HepG2 (cell line): ENCODE data around the gene PRSS22. TPM values are rescaled to one million over a fixed set of nuclear protein-coding genes. Genes with fewer than 3 reads are reported as not detected.

ENCODE experiments used
- ATAC-seq: fragments of 200-7000 bp; cut with Tn5 transposase; 3 replicates; pipeline ENCODE4 v1.9.1; 2020; ENCODE audit warnings: mild to moderate bottlenecking, moderate library complexity
- BruUV-seq: library from RNA; stranded (reverse); fragments of 400-500 nt; replicated peaks from 2 replicates; lab custom pipeline; 2021; lab: Mats Ljungman, UMichigan
- CTCF ChIA-PET: fragments of 300-600 bp; formaldehyde crosslinking; extraction: SDS; loops from one replicate; lab custom pipeline; 2021; ENCODE audit warnings: low total read pairs, inconsistent platforms, low intra/inter-chr PET ratio; lab: Yijun Ruan, JAX
- POLR2A ChIA-PET: fragments of 350-600 bp; sonication (Branson Sonifier 250); formaldehyde crosslinking; loops from one replicate; lab custom pipeline; 2020; ENCODE audit warnings: antibody characterized with exemption, inconsistent platforms; lab: Yijun Ruan, JAX
- DNase-seq: peaks from one replicate; pipeline ENCODE4 v3.0.0-alpha.2; 2015; ENCODE audit warnings: low spot score
- FAIRE-seq: peaks from 3 replicates; lab custom pipeline; 2011; peaks lifted over from hg19 to GRCh38; lab: Jason Lieb, UNC
- H2AFZ ChIP-seq: one replicate; pipeline ENCODE4 v1.6.1; 2011; ENCODE audit warnings: low read length, inconsistent platforms
- H3K27ac ChIP-seq: fragments of 300-600 bp; 3 replicates; pipeline ENCODE4 v1.8.0; 2011; ENCODE audit warnings: mixed run types, mild to moderate bottlenecking, mixed read lengths, low read length, inconsistent platforms; ENCODE audit not compliant: insufficient read depth; ENCODE audit errors: extremely low read length
- H3K27me3 ChIP-seq, 2 experiments: fragments of 200-600 bp in 1 of 2; 2 replicates in 1 of 2; 3 replicates in 1 of 2; pipeline versions ENCODE4 v1.6.0 to v1.8.0; 2011; ENCODE audit warnings: low read length in 2 of 2, mild to moderate bottlenecking in 2 of 2, moderate library complexity in 2 of 2, inconsistent platforms in 1 of 2; ENCODE audit not compliant: insufficient read depth in 2 of 2, control insufficient read depth in 1 of 2
- H3K36me3 ChIP-seq, 2 experiments: fragments of 200-600 bp in 1 of 2; replicated peaks in 1 of 2; 2 replicates in 1 of 2; 3 replicates in 1 of 2; pipeline versions ENCODE4 v1.5.1 to v1.8.0; 2011; ENCODE audit warnings: low read length in 2 of 2, inconsistent platforms in 1 of 2; ENCODE audit not compliant: insufficient read depth in 2 of 2, control insufficient read depth in 1 of 2
- H3K4me1 ChIP-seq: 2 replicates; pipeline ENCODE4 v1.5.1; 2012; ENCODE audit warnings: low read length, inconsistent platforms; ENCODE audit not compliant: insufficient read depth
- H3K4me2 ChIP-seq: 2 replicates; pipeline ENCODE4 v1.6.0; 2011; ENCODE audit warnings: low read depth, low read length, inconsistent platforms
- H3K4me3 ChIP-seq, 3 experiments: fragments of 200-600 bp in 1 of 3; sonication (generic), shearing (Covaris generic) in 1 of 3; replicated peaks in 1 of 3; 2 replicates each; pipeline ENCODE4 v1.5.1; 2011 to 2016; ENCODE audit warnings: low read length in 3 of 3, inconsistent platforms in 2 of 3, low read depth in 2 of 3, mild to moderate bottlenecking in 2 of 3, control low read depth in 1 of 3, mixed read lengths in 1 of 3; ENCODE audit not compliant: insufficient read depth in 1 of 3
- H3K79me2 ChIP-seq: one replicate; pipeline ENCODE4 v1.6.1; 2011; ENCODE audit warnings: low read length, inconsistent platforms; ENCODE audit not compliant: insufficient read depth
- H3K9ac ChIP-seq: 2 replicates; pipeline ENCODE4 v1.6.0; 2011; ENCODE audit warnings: mild to moderate bottlenecking, low read depth, low read length, inconsistent platforms; ENCODE audit not compliant: insufficient read depth
- H3K9me3 ChIP-seq: 2 replicates; pipeline ENCODE4 v1.5.1; 2012; ENCODE audit warnings: mild to moderate bottlenecking, low read length
- H4K20me1 ChIP-seq: 2 replicates; pipeline ENCODE4 v1.6.0; 2011; ENCODE audit warnings: inconsistent platforms, mild to moderate bottlenecking, low read length, moderate library complexity; ENCODE audit not compliant: insufficient read depth
- ADNP ChIP-seq: sonication (generic); formaldehyde crosslinking; IDR thresholded peaks from 2 replicates; pipeline ENCODE4 v1.4.0; 2020; ENCODE audit warnings: missing genetic modification reagents
- CREM ChIP-seq, 2 experiments: sonication (generic) in 1 of 2; formaldehyde crosslinking in 1 of 2; IDR thresholded peaks; 2 replicates each; pipeline versions ENCODE4 v1.4.0 to v1.6.1; 2016 to 2020; ENCODE audit warnings: antibody characterized with exemption in 1 of 2, mild to moderate bottlenecking in 1 of 2, missing genetic modification reagents in 1 of 2
- ESRRA ChIP-seq: sonication (generic); formaldehyde crosslinking; IDR thresholded peaks from 2 replicates; pipeline ENCODE4 v1.5.1; 2020; ENCODE audit warnings: mild to moderate bottlenecking, low read depth, missing genetic modification reagents
- FOXO1 ChIP-seq: sonication (generic); formaldehyde crosslinking; IDR thresholded peaks from 2 replicates; pipeline ENCODE4 v1.4.0; 2020; ENCODE audit warnings: missing genetic modification reagents
- GMEB2 ChIP-seq: IDR thresholded peaks from 2 replicates; pipeline ENCODE4 v1.6.1; 2016; ENCODE audit warnings: missing biosample characterization, missing genetic modification reagents, low read depth
- HES4 ChIP-seq: sonication (generic); formaldehyde crosslinking; IDR thresholded peaks from 2 replicates; pipeline ENCODE4 v1.9.0; 2021; ENCODE audit warnings: mild to moderate bottlenecking, missing genetic modification reagents, borderline replicate concordance
- HIVEP1 ChIP-seq: sonication (generic); formaldehyde crosslinking; IDR thresholded peaks from 2 replicates; pipeline ENCODE4 v1.4.0; 2020; ENCODE audit warnings: mild to moderate bottlenecking, missing genetic modification reagents
- HNF4A ChIP-seq: sonication (generic); formaldehyde crosslinking; IDR thresholded peaks from 2 replicates; pipeline ENCODE4 v1.4.0; 2020; ENCODE audit warnings: missing genetic modification reagents
- HNRNPL ChIP-seq: fragments of 200-400 bp; formaldehyde crosslinking; IDR thresholded peaks from 2 replicates; pipeline ENCODE4 v1.6.1; 2017; ENCODE audit warnings: mild to moderate bottlenecking, low read depth, low read length
- KLF6 ChIP-seq: IDR thresholded peaks from 2 replicates; pipeline ENCODE4 v1.8.0; 2016; ENCODE audit warnings: missing biosample characterization, missing genetic modification reagents
- MED1 ChIP-seq: sonication (generic); formaldehyde crosslinking; IDR thresholded peaks from 2 replicates; pipeline ENCODE4 v1.4.0; 2020; ENCODE audit warnings: missing genetic modification reagents
- NFE2 ChIP-seq: sonication (generic); formaldehyde crosslinking; IDR thresholded peaks from 2 replicates; pipeline ENCODE4 v1.4.0; 2020; ENCODE audit warnings: missing genetic modification reagents
- NFYC ChIP-seq: IDR thresholded peaks from 2 replicates; pipeline ENCODE4 v1.6.1; 2016; ENCODE audit warnings: missing genetic modification reagents, missing compliant biosample characterization
- REL ChIP-seq: sonication (generic); formaldehyde crosslinking; conservative IDR thresholded peaks from 2 replicates; pipeline ENCODE4 v1.8.0; 2022; ENCODE audit warnings: mild to moderate bottlenecking, missing genetic modification reagents, moderate library complexity
- RXRA ChIP-seq: sonication (generic); formaldehyde crosslinking; IDR thresholded peaks from 2 replicates; pipeline ENCODE4 v1.5.1; 2020; ENCODE audit warnings: missing genetic modification reagents
- TARDBP ChIP-seq: sonication (generic); formaldehyde crosslinking; IDR thresholded peaks from 2 replicates; pipeline ENCODE4 v1.8.0; 2022; ENCODE audit warnings: mild to moderate bottlenecking, missing genetic modification reagents
- TIGD3 ChIP-seq: sonication (generic); formaldehyde crosslinking; IDR thresholded peaks from 2 replicates; pipeline ENCODE4 v1.5.1; 2020; ENCODE audit warnings: mild to moderate bottlenecking, missing genetic modification reagents, borderline replicate concordance
- ZBTB44 ChIP-seq: sonication (generic); formaldehyde crosslinking; IDR thresholded peaks from 2 replicates; pipeline ENCODE4 v1.4.0; 2020; ENCODE audit warnings: missing genetic modification reagents
- ZNF180 ChIP-seq: sonication (generic); formaldehyde crosslinking; IDR thresholded peaks from 2 replicates; pipeline ENCODE4 v1.4.0; 2020; ENCODE audit warnings: low read depth, missing genetic modification reagents, borderline replicate concordance
- ZNF468 ChIP-seq: sonication (generic); formaldehyde crosslinking; IDR thresholded peaks from 2 replicates; pipeline ENCODE4 v1.8.0; 2022; ENCODE audit warnings: mild to moderate bottlenecking, moderate library complexity, missing genetic modification reagents
- ZNF530 ChIP-seq: sonication (generic); formaldehyde crosslinking; IDR thresholded peaks from 2 replicates; pipeline ENCODE4 v1.5.0; 2020; ENCODE audit warnings: low read depth, mild to moderate bottlenecking, missing genetic modification reagents
- ZNF816 ChIP-seq: sonication (generic); formaldehyde crosslinking; IDR thresholded peaks from 2 replicates; pipeline ENCODE4 v1.8.0; 2022; ENCODE audit warnings: missing genetic modification reagents, mild to moderate bottlenecking, borderline replicate concordance
- WGBS: methylation state at CpG from one replicate; pipeline ENCODE4 v1.1.6; 2017; ENCODE audit warnings: low lambda C conversion rate; 5-methylcytosine and 5-hydroxymethylcytosine counted together
- in situ Hi-C: cut with HindIII; loops from 2 replicates; pipeline ENCODE4 v1.10.0; 2017; ENCODE audit warnings: low pct_unique_long_range_greater_than_20kb; ENCODE audit not compliant: extremely low pct_ligation_motif_present
- intact Hi-C: fragments of 100-400 bp; cut with micrococcal nuclease; formaldehyde crosslinking; loops from one replicate; pipeline ENCODE4 v1.10.0; 2022; ENCODE audit not compliant: unreplicated experiment
- polyA plus RNA-seq, 8 experiments: library from polyadenylated mRNA; depleted of rRNA in 3 of 8; stranded (reverse) in 7 of 8; unstranded in 1 of 8; fragments of >200 nt; fragmentation: Illumina TruSeq in 4 of 8; extraction: Trizol in 4 of 8; gene quantifications; 2 replicates each; pipeline versions ENCODE4 v1.2.1 to v1.2.3, GENCODE V29; 2011 to 2016; ENCODE audit warnings: low read depth in 4 of 8, missing spikeins in 1 of 8, mixed read lengths in 1 of 8; ENCODE audit not compliant: insufficient read depth in 1 of 8
- total RNA-seq, 5 experiments: library from RNA; depleted of rRNA; stranded (reverse); fragments of >200 nt; fragmentation: Illumina TruSeq; extraction: Trizol; gene quantifications; 2 replicates each; pipeline ENCODE4 v1.2.3, GENCODE V29; 2016; ENCODE audit warnings: low read depth in 1 of 5

The PRSS22 gene
- total and polyA plus RNA-seq, 2 of the 13 experiments (the other 11 are each of a cell fraction or from before 2014, with no cell fraction given), result 0.24 to 0.32 TPM

GRCh38 chr16:2858245-2859025 is 465 bp upstream of the PRSS22 start:
- FAIRE-seq (no peak), ATAC-seq (peak; percentile 56), DNase-seq (no peak)
- in situ Hi-C loops (no loop called here), intact Hi-C loops (no loop called here)
- no peaks in the 10 kb centered on the region for H3K36me3 ChIP-seq
- 0% methylated on average over 12 of the region's 23 CpGs for WGBS
- BruUV-seq, result no TSS peak
- H3K27me3 ChIP-seq, result peaks cover 0 to 2% of the 10 kb centered on the region in 2 experiments; a peak in 2 of 5 replicates
- no peak overlapping the region for H3K9ac ChIP-seq
- H3K4me1 ChIP-seq, result peaks cover 16% of the 10 kb centered on the region
- no peak overlapping the region for H3K27ac ChIP-seq
- no peaks in the 10 kb centered on the region for H3K79me2 ChIP-seq
- peak overlapping the region in 1 of 3 experiments; percentile 63; a peak in 1 of 6 replicates for H3K4me3 ChIP-seq
- no peak overlapping the region for H2AFZ ChIP-seq
- H4K20me1 ChIP-seq, result no peaks in the 10 kb centered on the region
- peaks cover 12% of the 10 kb centered on the region; the same call in 1 of the 2 replicates for H3K9me3 ChIP-seq
- H3K4me2 ChIP-seq, result peak overlapping the region; percentile 64
- POLR2A ChIA-PET, result interaction anchor here (1.2 kb wide), 2 partner anchors 9 to 47 kb away, joined by 4 to 7 read pairs; no protein-coding TSS in a partner anchor
- CTCF ChIA-PET, result no interaction called here
- TF ChIP-seq HNRNPL (no peak), REL (CRISPR knock-in tag) (no peak), FOXO1 (CRISPR knock-in tag) (no peak), ADNP (CRISPR knock-in tag) (no peak), NFE2 (CRISPR knock-in tag) (no peak), GMEB2 (CRISPR knock-in tag) (no peak), NFYC (CRISPR knock-in tag) (no peak), TIGD3 (no peak), ZNF180 (CRISPR knock-in tag) (no peak), KLF6 (CRISPR knock-in tag) (no peak), RXRA (no peak), CREM (IDR thresholded peaks at IDR 0.05) (no peak), CREM (CRISPR knock-in tag; IDR thresholded peaks at IDR 0.05) (no peak), ZNF816 (CRISPR knock-in tag) (no peak), ZNF468 (CRISPR knock-in tag) (no peak), HIVEP1 (CRISPR knock-in tag) (0 out of 2 replicates have a peak, but pooled peaks have one; percentile 31), ZNF530 (no peak), HES4 (CRISPR knock-in tag) (no peak), HNF4A (no peak), ZBTB44 (CRISPR knock-in tag) (no peak), TARDBP (CRISPR knock-in tag) (no peak), MED1 (CRISPR knock-in tag) (no peak), ESRRA (no peak)
